GM12865 (cell line): ENCODE results near the gene OTOG.

ENCODE experiments used
- DNase-seq: peaks from one replicate; pipeline ENCODE4 v3.0.0; 2010; ENCODE audit warnings: low read depth
- H3K4me3 ChIP-seq: 2 replicates; pipeline ENCODE4 v1.5.1; 2011; ENCODE audit warnings: mild to moderate bottlenecking, low read depth, low read length, control low read depth
- CTCF ChIP-seq: IDR thresholded peaks from 2 replicates; pipeline ENCODE4 v1.5.1; 2011; ENCODE audit warnings: low read length, control low read depth, low read depth, inconsistent platforms; ENCODE audit not compliant: insufficient read depth; ENCODE audit errors: missing control alignments

OTOG gene

GRCh38 chr11:17641792-17642350, 94.8 kb downstream of the OTOG start:
- TF ChIP-seq CTCF: no peak
- no peak overlapping the region for H3K4me3 ChIP-seq
- DNase-seq: no peak

- no peak for TF ChIP-seq CTCF
- no peak for DNase-seq
- H3K4me3 ChIP-seq: no peak overlapping the region
Measured at GRCh38 chr11:17642370-17642769, 95.3 kb downstream of the OTOG start.

GRCh38 chr11:17642980-17643379, 95.9 kb downstream of the OTOG start:
- DNase-seq: no peak
- TF ChIP-seq CTCF: no peak
- H3K4me3 ChIP-seq: no peak overlapping the region

GRCh38 chr11:17643506-17644405, 96.7 kb downstream of the OTOG start:
- no peak overlapping the region for H3K4me3 ChIP-seq
- no peak for DNase-seq
- TF ChIP-seq CTCF: no peak

GRCh38 chr11:17645190-17645970, 98.3 kb downstream of the OTOG start:
- DNase-seq: no peak
- no peak for TF ChIP-seq CTCF
- no peak overlapping the region for H3K4me3 ChIP-seq

- DNase-seq: no peak
- H3K4me3 ChIP-seq: no peak overlapping the region
- TF ChIP-seq CTCF: no peak
Measured at GRCh38 chr11:17646451-17647145, 99.5 kb downstream of the OTOG start.
